ENCODE measurements around the gene AP2A2.

The AP2A2 gene

DNA sequence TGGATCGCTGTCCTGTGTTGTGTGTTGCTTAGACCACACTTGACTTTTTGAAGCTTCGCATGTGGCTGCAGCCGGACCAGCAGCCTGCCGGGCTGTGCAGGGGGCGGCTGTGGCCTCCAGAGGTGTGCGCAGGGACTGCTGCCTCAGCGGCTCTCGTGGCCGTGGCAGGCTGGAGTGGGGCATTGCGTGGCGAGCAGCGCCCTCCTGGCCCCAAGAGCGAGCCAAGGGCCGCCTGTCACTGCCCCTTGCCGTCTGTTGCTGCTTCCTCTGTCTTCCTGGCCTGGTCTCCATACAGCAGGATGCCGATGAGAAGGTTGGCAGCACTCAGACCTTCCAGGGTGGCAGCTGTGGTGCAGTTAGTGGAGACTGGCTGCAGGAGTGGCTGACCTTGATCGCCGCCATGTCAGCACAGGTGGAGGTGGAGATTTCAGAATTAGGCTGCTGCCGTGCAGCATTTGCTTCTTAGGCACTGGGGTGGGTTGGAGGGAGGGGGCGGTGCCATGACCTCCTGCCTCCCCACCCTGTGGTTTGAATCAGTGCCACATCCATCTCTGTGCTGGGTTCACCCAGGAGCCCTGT, 76.8 kb downstream of the AP2A2 start:
- Histone ChIP-seq H3K14ac (ENCODE audit: low read length) (no peak overlapping the region), H3K4me1 (ENCODE audit: control insufficient read depth in 2 of 2, insufficient read depth in 1 of 2, low read depth in 1 of 2, low read length in 2 of 2) (peaks cover 0 to 3% of the 10 kb centered on the region in 2 donors), H3K27ac (replicated peaks; ENCODE audit: low read length) (no peak overlapping the region), H3K79me1 (ENCODE audit: low read depth, low read length) (peaks cover 17% of the 10 kb centered on the region), H3K23ac (ENCODE audit: low read depth, low read length, poor library complexity) (peak overlapping the region; percentile 43), H2AK5ac (ENCODE audit: low read depth, low read length) (no peak overlapping the region), H3K4me3 (ENCODE audit: low read length in 2 of 2) (no peak overlapping the region), H2BK120ac (ENCODE audit: low read depth, low read length) (no peak overlapping the region), H3K36me3 (replicated peaks in 1 of 2; ENCODE audit: control insufficient read depth in 2 of 2, insufficient read depth in 2 of 2, low read length in 2 of 2) (peaks cover 29 to 84% of the 10 kb centered on the region in 2 donors), H3K4ac (ENCODE audit: low read length) (no peak overlapping the region), H3K9ac (ENCODE audit: low read depth, low read length, poor library complexity) (peak overlapping the region; percentile 70), H3K18ac (ENCODE audit: low read length) (peak overlapping the region; percentile 38), H4K91ac (ENCODE audit: low read depth, low read length, poor library complexity) (no peak overlapping the region), H2BK5ac (ENCODE audit: low read length) (peak overlapping the region; percentile 24), H3K27me3 (ENCODE audit: control insufficient read depth in 3 of 3, insufficient read depth in 3 of 3, low read depth in 1 of 3, low read length in 3 of 3) (no peaks in the 10 kb centered on the region), H2AFZ (ENCODE audit: low read length) (no peak overlapping the region), H2BK15ac (ENCODE audit: low read length) (no peak overlapping the region), H3K9me3 (replicated peaks in 1 of 2; ENCODE audit: control insufficient read depth in 2 of 2, insufficient read depth in 1 of 2, low read depth in 1 of 2, low read length in 2 of 2) (no peaks in the 10 kb centered on the region), H2BK12ac (ENCODE audit: low read length) (peak overlapping the region; percentile 58), H4K8ac (ENCODE audit: low read depth, low read length) (peak overlapping the region; percentile 65), H3K4me2 (ENCODE audit: insufficient read depth, low read length, poor library complexity, severe bottlenecking) (no peak overlapping the region)
- DNase-seq (ENCODE audit: low spot score): no peak
- no CpG with 5 or more reads among the region's 20 CpGs for WGBS, 2 donors (ENCODE audit: extremely low coverage in 2 of 2, insufficient read length in 2 of 2, insufficient replicate concordance in 1 of 2)

DNA sequence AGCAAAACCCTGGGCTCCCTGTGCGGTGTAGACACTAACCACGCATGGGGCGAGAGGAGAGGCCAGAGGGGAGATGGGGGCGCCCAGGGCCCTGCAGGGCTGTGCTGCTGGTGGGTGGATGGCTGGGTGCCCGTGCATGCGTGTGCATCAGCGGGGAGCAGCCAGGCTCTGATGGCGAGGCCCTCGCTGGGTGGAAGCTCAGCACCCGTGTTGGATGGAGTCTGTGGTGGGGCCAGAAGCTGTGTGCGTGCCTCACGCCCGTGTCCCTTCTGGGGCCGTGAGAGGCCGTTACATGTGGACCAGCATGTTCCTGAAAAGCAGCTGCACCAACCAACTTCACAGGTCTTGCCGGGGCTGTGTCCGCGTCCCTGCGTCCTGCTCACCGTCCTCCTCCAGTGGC, 77.5 kb downstream of the AP2A2 start:
- Histone ChIP-seq H3K14ac (ENCODE audit: low read length) (no peak overlapping the region), H3K27me3 (ENCODE audit: control insufficient read depth in 3 of 3, insufficient read depth in 3 of 3, low read depth in 1 of 3, low read length in 3 of 3) (no peaks in the 10 kb centered on the region), H2BK12ac (ENCODE audit: low read length) (no peak overlapping the region)

GRCh38 chr11:1005928-1006327, 80.3 kb downstream of the AP2A2 start:
- Histone ChIP-seq H3K4me3 (ENCODE audit: low read length in 2 of 2) (no peak overlapping the region), H3K18ac (ENCODE audit: low read length) (peak overlapping the region; percentile 12), H2BK12ac (ENCODE audit: low read length) (no peak overlapping the region), H3K4me1 (ENCODE audit: control insufficient read depth in 2 of 2, insufficient read depth in 1 of 2, low read depth in 1 of 2, low read length in 2 of 2) (peaks cover 3 to 5% of the 10 kb centered on the region in 2 donors), H2AFZ (ENCODE audit: low read length) (no peak overlapping the region), H3K23ac (ENCODE audit: low read depth, low read length, poor library complexity) (peak overlapping the region; percentile 76), H3K9ac (ENCODE audit: low read depth, low read length, poor library complexity) (no peak overlapping the region), H3K4me2 (ENCODE audit: insufficient read depth, low read length, poor library complexity, severe bottlenecking) (no peak overlapping the region), H2BK120ac (ENCODE audit: low read depth, low read length) (no peak overlapping the region), H2BK15ac (ENCODE audit: low read length) (no peak overlapping the region), H4K91ac (ENCODE audit: low read depth, low read length, poor library complexity) (no peak overlapping the region), H3K14ac (ENCODE audit: low read length) (no peak overlapping the region), H3K36me3 (replicated peaks in 1 of 2; ENCODE audit: control insufficient read depth in 2 of 2, insufficient read depth in 2 of 2, low read length in 2 of 2) (peaks cover 47 to 88% of the 10 kb centered on the region in 2 donors), H3K4ac (ENCODE audit: low read length) (no peak overlapping the region), H3K27me3 (ENCODE audit: control insufficient read depth in 3 of 3, insufficient read depth in 3 of 3, low read depth in 1 of 3, low read length in 3 of 3) (no peaks in the 10 kb centered on the region), H3K79me1 (ENCODE audit: low read depth, low read length) (peaks cover 11% of the 10 kb centered on the region), H2BK5ac (ENCODE audit: low read length) (no peak overlapping the region), H3K9me3 (replicated peaks in 1 of 2; ENCODE audit: control insufficient read depth in 2 of 2, insufficient read depth in 1 of 2, low read depth in 1 of 2, low read length in 2 of 2) (no peaks in the 10 kb centered on the region), H2AK5ac (ENCODE audit: low read depth, low read length) (no peak overlapping the region), H3K27ac (replicated peaks; ENCODE audit: low read length) (no peak overlapping the region), H4K8ac (ENCODE audit: low read depth, low read length) (no peak overlapping the region)
- DNase-seq (ENCODE audit: low spot score): no peak
- no CpG with 5 or more reads among the region's 21 CpGs for WGBS, 2 donors (ENCODE audit: extremely low coverage in 2 of 2, insufficient read length in 2 of 2, insufficient replicate concordance in 1 of 2)

More for the DNA sequence above, 77.5 kb downstream of the AP2A2 start:
- H3K9ac ChIP-seq (ENCODE audit: low read depth, low read length, poor library complexity): peak overlapping the region; percentile 44
- H3K36me3 ChIP-seq (replicated peaks in 1 of 2; ENCODE audit: control insufficient read depth in 2 of 2, insufficient read depth in 2 of 2, low read length in 2 of 2): peaks cover 32 to 88% of the 10 kb centered on the region in 2 donors
- H3K18ac ChIP-seq (ENCODE audit: low read length): no peak overlapping the region
- no peak overlapping the region for H2BK5ac ChIP-seq (ENCODE audit: low read length)
- H3K23ac ChIP-seq (ENCODE audit: low read depth, low read length, poor library complexity): peak overlapping the region; percentile 0
- no peak overlapping the region for H4K91ac ChIP-seq (ENCODE audit: low read depth, low read length, poor library complexity)
- no peak overlapping the region for H2AFZ ChIP-seq (ENCODE audit: low read length)
- H3K4me2 ChIP-seq (ENCODE audit: insufficient read depth, low read length, poor library complexity, severe bottlenecking): no peak overlapping the region
- no peak for DNase-seq (ENCODE audit: low spot score)
- H3K4me1 ChIP-seq (ENCODE audit: control insufficient read depth in 2 of 2, insufficient read depth in 1 of 2, low read depth in 1 of 2, low read length in 2 of 2): peaks cover 3% of the 10 kb centered on the region in 2 donors
- no peak overlapping the region for H2BK15ac ChIP-seq (ENCODE audit: low read length)
- H3K9me3 ChIP-seq (replicated peaks in 1 of 2; ENCODE audit: control insufficient read depth in 2 of 2, insufficient read depth in 1 of 2, low read depth in 1 of 2, low read length in 2 of 2): no peaks in the 10 kb centered on the region
- H2BK120ac ChIP-seq (ENCODE audit: low read depth, low read length): no peak overlapping the region
- H3K79me1 ChIP-seq (ENCODE audit: low read depth, low read length): peaks cover 17% of the 10 kb centered on the region
- H4K8ac ChIP-seq (ENCODE audit: low read depth, low read length): no peak overlapping the region
- no peak overlapping the region for H3K4ac ChIP-seq (ENCODE audit: low read length)
- no CpG with 5 or more reads among the region's 20 CpGs for WGBS, 2 donors (ENCODE audit: extremely low coverage in 2 of 2, insufficient read length in 2 of 2, insufficient replicate concordance in 1 of 2)
- H3K27ac ChIP-seq (replicated peaks; ENCODE audit: low read length): no peak overlapping the region
- no peak overlapping the region for H3K4me3 ChIP-seq (ENCODE audit: low read length in 2 of 2)
- no peak overlapping the region for H2AK5ac ChIP-seq (ENCODE audit: low read depth, low read length)

GRCh38 chr11:1006762-1007161, 81.1 kb downstream of the AP2A2 start:
- no peak for DNase-seq (ENCODE audit: low spot score)
- WGBS, 2 donors (ENCODE audit: extremely low coverage in 2 of 2, insufficient read length in 2 of 2, insufficient replicate concordance in 1 of 2): no CpG with 5 or more reads among the region's 13 CpGs
- H3K36me3 ChIP-seq (replicated peaks in 1 of 2; ENCODE audit: control insufficient read depth in 2 of 2, insufficient read depth in 2 of 2, low read length in 2 of 2): peaks cover 50 to 87% of the 10 kb centered on the region in 2 donors

More at GRCh38 chr11:1006762-1007161, 81.1 kb downstream of the AP2A2 start:
- Histone ChIP-seq H3K4me3 (ENCODE audit: low read length in 2 of 2) (no peak overlapping the region), H3K9me3 (replicated peaks in 1 of 2; ENCODE audit: control insufficient read depth in 2 of 2, insufficient read depth in 1 of 2, low read depth in 1 of 2, low read length in 2 of 2) (no peaks in the 10 kb centered on the region), H3K18ac (ENCODE audit: low read length) (no peak overlapping the region), H4K8ac (ENCODE audit: low read depth, low read length) (no peak overlapping the region), H3K4me2 (ENCODE audit: insufficient read depth, low read length, poor library complexity, severe bottlenecking) (no peak overlapping the region), H2BK15ac (ENCODE audit: low read length) (no peak overlapping the region), H2BK5ac (ENCODE audit: low read length) (no peak overlapping the region), H3K27ac (replicated peaks; ENCODE audit: low read length) (no peak overlapping the region), H3K14ac (ENCODE audit: low read length) (no peak overlapping the region), H4K91ac (ENCODE audit: low read depth, low read length, poor library complexity) (no peak overlapping the region), H3K4me1 (ENCODE audit: control insufficient read depth in 2 of 2, insufficient read depth in 1 of 2, low read depth in 1 of 2, low read length in 2 of 2) (peaks cover 3 to 5% of the 10 kb centered on the region in 2 donors), H2BK12ac (ENCODE audit: low read length) (no peak overlapping the region), H2AK5ac (ENCODE audit: low read depth, low read length) (no peak overlapping the region), H2AFZ (ENCODE audit: low read length) (no peak overlapping the region), H3K9ac (ENCODE audit: low read depth, low read length, poor library complexity) (no peak overlapping the region), H3K4ac (ENCODE audit: low read length) (no peak overlapping the region), H3K27me3 (ENCODE audit: control insufficient read depth in 3 of 3, insufficient read depth in 3 of 3, low read depth in 1 of 3, low read length in 3 of 3) (no peaks in the 10 kb centered on the region), H2BK120ac (ENCODE audit: low read depth, low read length) (no peak overlapping the region), H3K79me1 (ENCODE audit: low read depth, low read length) (peaks cover 8% of the 10 kb centered on the region), H3K23ac (ENCODE audit: low read depth, low read length, poor library complexity) (no peak overlapping the region)
